KMS-11 (cell line): ENCODE data around the gene CHCHD6.

ENCODE experiments used
- H2AFZ ChIP-seq: fragments of 200-600 bp; sonication (generic); 2 replicates; pipeline ENCODE4 v1.6.1; 2016; ENCODE audit warnings: antibody characterized with exemption, mixed run types, low read depth
- H3K27ac ChIP-seq: fragments of 200-600 bp; sonication (generic); 2 replicates; pipeline ENCODE4 v1.6.1; 2016; ENCODE audit warnings: mild to moderate bottlenecking, mixed run types
- H3K27me3 ChIP-seq: fragments of 200-600 bp; sonication (generic); 2 replicates; pipeline ENCODE4 v1.6.1; 2017; ENCODE audit warnings: mild to moderate bottlenecking, low read depth, mixed run types, moderate library complexity; ENCODE audit not compliant: insufficient read depth
- H3K36me3 ChIP-seq: fragments of 200-600 bp; sonication (generic); 2 replicates; pipeline ENCODE4 v1.6.1; 2017; ENCODE audit warnings: mild to moderate bottlenecking, mixed run types; ENCODE audit not compliant: insufficient read depth
- H3K4me1 ChIP-seq: fragments of 200-600 bp; sonication (generic); 2 replicates; pipeline ENCODE4 v1.6.1; 2016; ENCODE audit warnings: mild to moderate bottlenecking, low read depth, mixed run types; ENCODE audit not compliant: poor library complexity, severe bottlenecking
- H3K4me2 ChIP-seq: fragments of 200-600 bp; sonication (generic); 2 replicates; pipeline ENCODE4 v1.7.0; 2016; ENCODE audit warnings: mild to moderate bottlenecking, mixed run types
- H3K4me3 ChIP-seq: fragments of 200-600 bp; sonication (generic); IDR thresholded peaks from 2 replicates; pipeline ENCODE4 v1.6.1; 2017; ENCODE audit warnings: low read depth, low read length, mixed read lengths; ENCODE audit not compliant: insufficient read depth
- H3K79me2 ChIP-seq: fragments of 200-600 bp; sonication (generic); 2 replicates; pipeline ENCODE4 v1.6.1; 2016; ENCODE audit warnings: low read depth, mixed run types; ENCODE audit not compliant: insufficient read depth
- H3K9ac ChIP-seq: fragments of 200-600 bp; sonication (generic); 2 replicates; pipeline ENCODE4 v1.6.1; 2016; ENCODE audit warnings: mild to moderate bottlenecking, mixed run types
- H4K20me1 ChIP-seq: fragments of 200-600 bp; sonication (generic); 2 replicates; pipeline ENCODE4 v1.6.1; 2016; ENCODE audit warnings: mild to moderate bottlenecking, mixed run types; ENCODE audit not compliant: insufficient read depth
- CTCF ChIP-seq: fragments of 200-600 bp; sonication (generic); conservative IDR thresholded peaks from 2 replicates; pipeline ENCODE4 v1.6.1; 2017; ENCODE audit warnings: low read depth, mild to moderate bottlenecking, antibody characterized with exemption, low read length, moderate library complexity, mixed read lengths

The CHCHD6 gene

GRCh38 chr3:126768903-126769302 is 64.9 kb downstream of the CHCHD6 start:
- Histone ChIP-seq H3K27me3 (no peaks in the 10 kb centered on the region), H3K79me2 (no peaks in the 10 kb centered on the region; the same call in 1 of the 2 replicates), H3K4me1 (no peaks in the 10 kb centered on the region), H3K4me2 (no peak overlapping the region), H4K20me1 (no peaks in the 10 kb centered on the region), H2AFZ (no peak overlapping the region), H3K4me3 (no peak overlapping the region), H3K36me3 (no peaks in the 10 kb centered on the region), H3K9ac (no peak overlapping the region), H3K27ac (no peak overlapping the region)
- TF ChIP-seq CTCF: no peak

- no peak overlapping the region for H2AFZ ChIP-seq
- no peak overlapping the region for H3K4me3 ChIP-seq
- H3K9ac ChIP-seq: no peak overlapping the region
- no peak overlapping the region for H3K27ac ChIP-seq
- no peaks in the 10 kb centered on the region for H3K4me1 ChIP-seq
- no peak for TF ChIP-seq CTCF
- H3K36me3 ChIP-seq: no peaks in the 10 kb centered on the region
- H4K20me1 ChIP-seq: no peaks in the 10 kb centered on the region
- no peaks in the 10 kb centered on the region; the same call in 1 of the 2 replicates for H3K79me2 ChIP-seq
- H3K4me2 ChIP-seq: no peak overlapping the region
- H3K27me3 ChIP-seq: no peaks in the 10 kb centered on the region
Observed at GRCh38 chr3:126770096-126770495, 66.1 kb downstream of the CHCHD6 start.

- Histone ChIP-seq H3K36me3 (no peaks in the 10 kb centered on the region), H3K4me2 (no peak overlapping the region), H3K27ac (no peak overlapping the region), H3K9ac (no peak overlapping the region), H3K27me3 (no peaks in the 10 kb centered on the region), H3K79me2 (no peaks in the 10 kb centered on the region; the same call in 1 of the 2 replicates), H3K4me3 (no peak overlapping the region), H2AFZ (no peak overlapping the region), H3K4me1 (no peaks in the 10 kb centered on the region), H4K20me1 (no peaks in the 10 kb centered on the region)
- TF ChIP-seq CTCF: no peak
Observed at GRCh38 chr3:126773167-126773566, 69.1 kb downstream of the CHCHD6 start.

GRCh38 chr3:126773783-126774182 is 69.7 kb downstream of the CHCHD6 start:
- Histone ChIP-seq H3K36me3 (no peaks in the 10 kb centered on the region), H2AFZ (no peak overlapping the region), H3K27me3 (no peaks in the 10 kb centered on the region), H3K4me2 (no peak overlapping the region), H4K20me1 (no peaks in the 10 kb centered on the region), H3K4me1 (no peaks in the 10 kb centered on the region), H3K79me2 (no peaks in the 10 kb centered on the region; the same call in 1 of the 2 replicates), H3K27ac (no peak overlapping the region), H3K4me3 (no peak overlapping the region), H3K9ac (no peak overlapping the region)
- TF ChIP-seq CTCF: no peak
